ENCODE data around the gene TIMP2.

Gene TIMP2

DNA sequence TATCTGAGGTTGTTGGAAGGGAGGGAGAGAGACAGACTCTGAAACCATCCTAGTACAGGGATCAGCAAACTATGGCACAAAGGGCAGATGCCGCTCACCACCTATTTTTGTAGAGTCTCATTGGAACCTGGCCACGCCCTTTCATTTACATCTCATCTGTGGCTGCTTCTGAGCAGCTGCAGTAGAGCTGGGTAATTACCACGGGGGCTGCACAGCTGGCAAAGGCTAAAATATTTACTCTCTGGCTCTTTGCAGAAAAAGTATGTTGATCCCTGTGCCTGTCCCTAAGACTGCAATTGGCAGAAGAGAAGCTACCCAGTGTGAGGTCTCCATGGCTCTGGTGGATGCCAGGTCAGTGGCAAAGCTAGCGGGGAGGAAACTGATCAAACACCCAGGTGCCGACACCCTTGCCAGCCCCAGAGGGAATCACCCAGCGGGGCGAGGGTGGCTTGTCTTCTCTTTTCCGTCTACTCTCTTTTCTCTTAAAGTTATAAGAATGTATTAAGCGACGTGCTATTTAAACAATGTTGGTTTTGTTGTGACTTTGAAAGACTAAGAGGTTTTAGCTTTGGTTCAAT is 36.2 kb downstream of the TIMP2 start:
- Histone ChIP-seq H3K4me3 (ENCODE audit: low read depth, low read length) (no peak overlapping the region), H3K79me2 (ENCODE audit: control insufficient read depth, insufficient read depth, low read length, unreplicated experiment) (peaks cover 66% of the 10 kb centered on the region), H3K4me1 (ENCODE audit: control insufficient read depth, insufficient read depth, low read length, unreplicated experiment) (peaks cover 22% of the 10 kb centered on the region), H2AFZ (ENCODE audit: low read length, unreplicated experiment) (no peak overlapping the region), H3K36me3 (ENCODE audit: insufficient read depth, low read length) (no peaks in the 10 kb centered on the region), H3K27ac (ENCODE audit: low read depth, low read length) (no peak overlapping the region), H3K27me3 (ENCODE audit: insufficient read depth, low read length) (no peaks in the 10 kb centered on the region)

DNA sequence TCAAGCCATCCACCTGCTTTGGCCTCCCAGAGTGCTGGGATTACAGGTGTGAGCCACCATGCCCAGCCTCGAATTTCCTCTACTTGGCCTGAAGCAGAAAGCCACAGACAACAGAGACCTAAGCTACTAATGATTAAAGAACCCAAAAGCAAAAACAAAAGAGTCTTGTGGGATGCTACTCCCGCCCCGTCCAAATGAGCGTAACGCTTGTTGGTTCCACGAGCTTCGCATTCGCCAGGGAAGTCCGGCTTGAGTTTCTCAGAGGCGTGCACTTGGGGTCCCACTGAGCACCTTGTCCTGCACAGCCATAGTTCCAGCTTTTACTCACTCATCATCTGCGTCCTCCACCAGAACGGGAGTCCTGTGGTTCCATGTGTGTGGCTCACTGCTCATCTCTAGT is 38.2 kb downstream of the TIMP2 start:
- H3K4me1 ChIP-seq (ENCODE audit: control insufficient read depth, insufficient read depth, low read length, unreplicated experiment) = peaks cover 39% of the 10 kb centered on the region
- no peak overlapping the region for H2AFZ ChIP-seq (ENCODE audit: low read length, unreplicated experiment)
- H3K79me2 ChIP-seq (ENCODE audit: control insufficient read depth, insufficient read depth, low read length, unreplicated experiment) = peaks cover 50% of the 10 kb centered on the region
- no peak overlapping the region for H3K4me3 ChIP-seq (ENCODE audit: low read depth, low read length)
- H3K36me3 ChIP-seq (ENCODE audit: insufficient read depth, low read length) = no peaks in the 10 kb centered on the region
- no peaks in the 10 kb centered on the region for H3K27me3 ChIP-seq (ENCODE audit: insufficient read depth, low read length)
- H3K27ac ChIP-seq (ENCODE audit: low read depth, low read length) = no peak overlapping the region

DNA sequence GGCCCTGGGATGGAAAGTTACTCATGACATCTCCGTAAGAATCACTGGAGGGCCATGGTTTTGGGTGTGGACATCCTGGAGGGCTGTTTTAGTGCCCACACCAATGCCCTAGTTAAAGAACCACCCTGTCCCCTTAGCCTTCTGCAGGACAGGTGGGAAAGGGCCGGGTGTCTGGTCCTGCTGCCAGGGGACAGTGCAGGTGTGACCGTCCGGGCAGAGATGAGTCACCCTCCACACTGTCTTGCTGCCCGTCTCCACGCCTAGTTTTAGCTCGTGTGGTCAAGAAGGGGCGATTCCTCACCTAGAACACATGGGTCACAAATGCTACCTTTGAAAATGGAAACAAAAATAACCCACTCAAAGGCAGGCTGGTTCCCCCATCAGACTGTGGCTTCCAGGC is 39.2 kb downstream of the TIMP2 start:
- peaks cover 39% of the 10 kb centered on the region for H3K4me1 ChIP-seq (ENCODE audit: control insufficient read depth, insufficient read depth, low read length, unreplicated experiment)
- H3K36me3 ChIP-seq (ENCODE audit: insufficient read depth, low read length) = no peaks in the 10 kb centered on the region
- no peak overlapping the region for H2AFZ ChIP-seq (ENCODE audit: low read length, unreplicated experiment)
- H3K27ac ChIP-seq (ENCODE audit: low read depth, low read length) = 0 out of 2 replicates have a peak overlapping the region, but pooled peaks have one; percentile 93
- no peak overlapping the region for H3K4me3 ChIP-seq (ENCODE audit: low read depth, low read length)
- H3K79me2 ChIP-seq (ENCODE audit: control insufficient read depth, insufficient read depth, low read length, unreplicated experiment) = peaks cover 55% of the 10 kb centered on the region
- no peaks in the 10 kb centered on the region for H3K27me3 ChIP-seq (ENCODE audit: insufficient read depth, low read length)

DNA sequence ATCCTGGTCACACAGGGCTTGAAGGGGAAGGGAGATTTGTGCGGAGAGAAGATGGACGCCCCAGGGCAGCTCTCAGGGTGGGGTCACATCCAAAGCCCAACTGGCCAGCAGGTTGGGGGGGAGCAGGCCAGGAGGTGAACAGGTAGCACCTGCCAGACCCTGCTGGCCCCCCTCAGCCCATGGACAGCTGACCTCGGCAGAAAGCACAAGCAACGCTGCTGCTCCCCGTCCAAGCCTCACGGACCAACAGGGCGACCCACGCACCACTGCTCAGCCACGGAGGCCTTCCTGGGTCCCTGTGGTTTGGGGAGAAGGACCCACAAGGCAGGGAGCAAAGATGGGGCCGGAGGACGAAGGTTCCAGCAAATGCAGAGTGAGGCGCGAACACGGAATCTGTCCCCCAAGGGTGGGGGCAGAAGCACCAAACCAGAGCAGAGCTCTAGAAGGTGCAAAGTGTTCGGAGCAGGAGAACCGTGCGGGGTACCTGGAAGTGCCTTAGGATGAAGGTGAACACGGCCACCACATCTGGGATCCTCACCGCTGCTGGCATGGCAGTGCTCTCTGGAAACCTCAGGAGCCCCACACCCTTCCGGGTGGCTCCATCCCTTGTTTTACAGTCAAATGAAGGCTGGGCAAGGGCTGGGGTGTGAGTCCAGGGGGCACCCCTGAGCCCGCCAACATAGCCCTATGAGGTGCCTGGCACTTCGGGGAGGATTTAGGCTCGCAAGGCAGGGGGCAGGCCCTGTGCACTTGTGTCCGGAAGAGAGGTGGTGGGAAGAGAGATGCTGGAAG is 40.1 kb downstream of the TIMP2 start:
- peak overlapping the region; percentile 52 for H3K4me3 ChIP-seq (ENCODE audit: low read depth, low read length)
- H3K4me1 ChIP-seq (ENCODE audit: control insufficient read depth, insufficient read depth, low read length, unreplicated experiment) = peaks cover 42% of the 10 kb centered on the region
- H3K27me3 ChIP-seq (ENCODE audit: insufficient read depth, low read length) = no peaks in the 10 kb centered on the region
- no peak overlapping the region for H2AFZ ChIP-seq (ENCODE audit: low read length, unreplicated experiment)
- peak overlapping the region; percentile 93 for H3K27ac ChIP-seq (ENCODE audit: low read depth, low read length)
- peaks cover 57% of the 10 kb centered on the region for H3K79me2 ChIP-seq (ENCODE audit: control insufficient read depth, insufficient read depth, low read length, unreplicated experiment)
- no peaks in the 10 kb centered on the region for H3K36me3 ChIP-seq (ENCODE audit: insufficient read depth, low read length)

DNA sequence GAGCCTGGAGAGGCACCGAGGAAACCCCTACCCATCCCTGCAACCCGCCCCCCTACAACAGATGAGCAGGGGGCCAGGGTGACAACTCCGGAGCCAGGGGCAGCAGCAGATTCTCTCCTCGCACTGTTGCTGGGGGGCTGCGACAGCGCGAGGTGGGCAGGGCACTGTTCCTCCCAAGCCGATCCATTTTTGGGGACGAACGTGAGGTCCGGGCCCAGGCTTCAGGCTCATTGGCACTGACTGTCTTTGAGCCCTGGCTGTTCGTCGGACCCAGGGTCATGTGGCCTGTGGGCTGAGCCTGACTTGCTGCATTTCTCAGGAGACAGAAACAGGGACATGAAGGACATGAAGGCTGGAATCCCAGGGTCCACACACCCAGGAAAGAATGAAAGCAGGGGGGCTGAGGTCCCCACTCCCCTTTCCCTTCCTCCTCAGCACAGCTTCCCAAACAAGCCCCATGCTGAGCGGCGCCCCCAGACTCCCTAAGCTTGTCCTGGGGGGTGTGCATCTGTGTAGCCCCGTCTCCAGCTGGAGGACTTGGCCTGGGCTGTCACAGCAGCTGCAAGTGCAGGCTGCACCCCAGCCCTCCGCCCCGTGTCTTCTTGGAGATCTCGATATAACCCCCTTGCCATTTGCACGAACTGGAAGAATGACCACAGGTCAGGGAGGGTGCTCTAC is 40.9 kb downstream of the TIMP2 start:
- H2AFZ ChIP-seq (ENCODE audit: low read length, unreplicated experiment) = no peak overlapping the region
- H3K27ac ChIP-seq (ENCODE audit: low read depth, low read length) = peak overlapping the region; percentile 93
- H3K4me1 ChIP-seq (ENCODE audit: control insufficient read depth, insufficient read depth, low read length, unreplicated experiment) = peaks cover 48% of the 10 kb centered on the region
- peak overlapping the region; percentile 52 for H3K4me3 ChIP-seq (ENCODE audit: low read depth, low read length)
- H3K79me2 ChIP-seq (ENCODE audit: control insufficient read depth, insufficient read depth, low read length, unreplicated experiment) = peaks cover 56% of the 10 kb centered on the region
- no peaks in the 10 kb centered on the region for H3K27me3 ChIP-seq (ENCODE audit: insufficient read depth, low read length)
- no peaks in the 10 kb centered on the region for H3K36me3 ChIP-seq (ENCODE audit: insufficient read depth, low read length)

DNA sequence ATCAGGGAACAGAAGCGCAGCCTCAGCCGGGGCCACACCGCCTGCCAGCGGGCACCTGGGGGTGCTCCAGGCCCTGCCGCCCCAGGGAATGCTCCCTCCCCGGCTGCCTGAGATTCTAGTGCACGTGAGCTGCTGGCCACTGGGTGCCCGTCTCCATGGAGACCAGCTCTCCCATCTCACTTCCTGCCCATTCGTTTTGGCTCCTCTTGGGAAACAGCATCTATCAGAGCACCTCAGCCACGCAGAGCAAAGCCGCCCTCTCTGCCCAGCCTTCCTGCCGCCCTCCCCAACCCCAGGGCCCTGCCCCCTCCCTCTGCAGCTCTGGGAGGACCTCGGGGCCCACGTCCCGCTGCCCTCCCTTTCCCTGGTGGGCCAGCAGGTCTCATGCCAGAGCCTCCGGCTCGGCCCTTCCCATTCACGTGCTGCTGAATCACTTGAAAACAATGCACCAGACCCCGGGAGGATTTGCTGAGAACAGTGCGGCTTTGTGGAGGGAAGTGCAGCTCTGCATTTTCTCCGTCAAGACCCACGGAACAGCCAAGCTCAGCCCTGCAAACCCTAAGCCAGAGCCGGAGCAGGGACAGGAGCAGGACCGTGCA is 41.6 kb downstream of the TIMP2 start:
- Histone ChIP-seq H3K79me2 (ENCODE audit: control insufficient read depth, insufficient read depth, low read length, unreplicated experiment) (peaks cover 57% of the 10 kb centered on the region), H3K27me3 (ENCODE audit: insufficient read depth, low read length) (no peaks in the 10 kb centered on the region), H3K4me1 (ENCODE audit: control insufficient read depth, insufficient read depth, low read length, unreplicated experiment) (peaks cover 55% of the 10 kb centered on the region), H3K27ac (ENCODE audit: low read depth, low read length) (peak overlapping the region; percentile 93), H3K4me3 (ENCODE audit: low read depth, low read length) (peak overlapping the region; percentile 52), H2AFZ (ENCODE audit: low read length, unreplicated experiment) (no peak overlapping the region), H3K36me3 (ENCODE audit: insufficient read depth, low read length) (no peaks in the 10 kb centered on the region)

DNA sequence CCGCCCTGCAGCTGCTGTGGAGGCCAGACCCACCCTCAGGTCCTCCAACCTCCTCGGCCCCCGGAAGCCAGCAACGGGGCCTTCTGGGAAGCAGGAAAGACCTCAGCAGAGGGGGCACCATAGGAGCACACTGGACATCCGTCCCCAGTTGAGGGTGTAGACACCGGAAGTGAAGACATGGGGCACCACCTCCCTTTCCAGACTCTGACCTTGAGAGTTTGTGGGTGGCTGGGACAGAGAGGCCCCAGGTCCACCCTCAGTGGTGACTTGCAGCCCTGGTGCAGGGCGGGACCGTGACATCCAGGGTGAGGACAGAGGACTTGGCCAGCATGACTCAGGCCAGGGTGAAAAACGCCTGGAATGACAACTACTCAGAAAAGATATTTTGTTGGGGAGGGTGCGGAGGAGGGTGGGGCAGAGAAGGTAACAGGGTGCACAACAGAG is 42.1 kb downstream of the TIMP2 start:
- Histone ChIP-seq H3K4me3 (ENCODE audit: low read depth, low read length) (peak overlapping the region; percentile 52), H3K79me2 (ENCODE audit: control insufficient read depth, insufficient read depth, low read length, unreplicated experiment) (peaks cover 56% of the 10 kb centered on the region), H3K4me1 (ENCODE audit: control insufficient read depth, insufficient read depth, low read length, unreplicated experiment) (peaks cover 57% of the 10 kb centered on the region), H3K27me3 (ENCODE audit: insufficient read depth, low read length) (no peaks in the 10 kb centered on the region), H3K27ac (ENCODE audit: low read depth, low read length) (peak overlapping the region; percentile 93), H3K36me3 (ENCODE audit: insufficient read depth, low read length) (no peaks in the 10 kb centered on the region), H2AFZ (ENCODE audit: low read length, unreplicated experiment) (peak overlapping the region; percentile 7)

DNA sequence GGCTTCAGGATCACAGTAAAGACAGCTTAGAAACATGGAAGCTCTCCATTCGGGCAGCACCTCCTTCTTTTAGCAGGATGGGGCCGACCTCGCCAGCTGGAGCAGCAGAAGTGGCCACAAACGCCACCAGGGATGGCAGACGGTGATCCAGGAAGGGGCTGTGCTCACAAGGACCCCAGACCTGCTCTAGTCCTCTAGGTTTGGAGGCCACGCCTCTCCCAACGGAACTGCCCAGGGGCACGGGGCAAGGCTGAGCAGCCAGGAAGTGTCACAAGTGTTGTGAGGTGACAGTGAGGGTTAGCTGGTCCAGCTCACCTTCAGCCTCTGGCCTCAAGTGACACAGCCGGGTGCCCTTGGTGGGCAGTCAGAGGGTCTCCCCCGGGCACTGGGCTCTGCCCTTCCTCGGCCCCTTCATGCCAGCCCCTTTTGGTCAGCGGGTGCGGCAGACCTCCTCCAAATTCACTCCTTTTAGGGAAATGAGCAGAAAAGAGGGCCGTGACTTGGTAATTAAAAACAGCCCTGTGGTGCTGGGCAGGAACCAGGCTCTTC is 42.6 kb downstream of the TIMP2 start:
- H3K79me2 ChIP-seq (ENCODE audit: control insufficient read depth, insufficient read depth, low read length, unreplicated experiment) = peaks cover 57% of the 10 kb centered on the region
- peak overlapping the region; percentile 7 for H2AFZ ChIP-seq (ENCODE audit: low read length, unreplicated experiment)
- H3K4me3 ChIP-seq (ENCODE audit: low read depth, low read length) = peak overlapping the region; percentile 52; the same call in 1 of the 2 replicates
- peak overlapping the region; percentile 93 for H3K27ac ChIP-seq (ENCODE audit: low read depth, low read length)
- no peaks in the 10 kb centered on the region for H3K36me3 ChIP-seq (ENCODE audit: insufficient read depth, low read length)
- H3K27me3 ChIP-seq (ENCODE audit: insufficient read depth, low read length) = no peaks in the 10 kb centered on the region
- peaks cover 57% of the 10 kb centered on the region for H3K4me1 ChIP-seq (ENCODE audit: control insufficient read depth, insufficient read depth, low read length, unreplicated experiment)

DNA sequence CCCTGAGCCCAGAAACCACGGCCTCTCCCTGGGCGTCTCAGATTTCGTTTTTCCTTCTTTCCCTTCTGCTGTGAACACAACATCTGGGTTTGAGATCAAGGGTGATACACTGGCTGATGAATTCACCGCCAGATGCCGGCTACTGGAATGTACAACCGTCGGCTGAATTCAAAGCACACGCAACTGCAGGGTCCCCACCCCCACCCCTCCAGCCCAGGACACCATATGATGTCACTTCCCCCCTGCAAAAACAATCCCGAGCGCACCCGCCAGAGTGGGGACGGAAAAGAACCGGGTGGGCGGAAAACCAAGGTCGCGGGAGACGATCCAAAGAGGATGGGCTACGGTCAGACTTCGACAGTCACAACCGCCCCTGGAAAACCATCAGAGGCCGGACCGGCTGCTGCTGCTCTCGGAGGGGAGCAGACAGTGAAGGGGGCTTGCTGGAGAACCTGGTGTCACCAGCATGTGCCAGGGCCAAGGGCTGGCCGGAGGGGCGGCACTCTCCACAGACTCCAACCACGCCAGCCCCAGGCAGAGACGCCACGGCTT is 45.5 kb downstream of the TIMP2 start:
- Histone ChIP-seq H3K27ac (ENCODE audit: low read depth, low read length) (peak overlapping the region; percentile 84), H2AFZ (ENCODE audit: low read length, unreplicated experiment) (peak overlapping the region; percentile 39)

More for the DNA sequence above, 45.5 kb downstream of the TIMP2 start:
- Histone ChIP-seq H3K79me2 (ENCODE audit: control insufficient read depth, insufficient read depth, low read length, unreplicated experiment) (peaks cover 50% of the 10 kb centered on the region), H3K4me1 (ENCODE audit: control insufficient read depth, insufficient read depth, low read length, unreplicated experiment) (peaks cover 49% of the 10 kb centered on the region), H3K36me3 (ENCODE audit: insufficient read depth, low read length) (no peaks in the 10 kb centered on the region), H3K4me3 (ENCODE audit: low read depth, low read length) (peak overlapping the region; percentile 57; the same call in 1 of the 2 replicates), H3K27me3 (ENCODE audit: insufficient read depth, low read length) (no peaks in the 10 kb centered on the region)

Data from ACC112 (cell line).